ENCODE data around the gene HNRNPF.
"Not testable (repeated sequence)": the region's sequence is repeated elsewhere in the genome, so short reads cannot be mapped to it uniquely, and the experiment has no call there.

HNRNPF gene, protein sequence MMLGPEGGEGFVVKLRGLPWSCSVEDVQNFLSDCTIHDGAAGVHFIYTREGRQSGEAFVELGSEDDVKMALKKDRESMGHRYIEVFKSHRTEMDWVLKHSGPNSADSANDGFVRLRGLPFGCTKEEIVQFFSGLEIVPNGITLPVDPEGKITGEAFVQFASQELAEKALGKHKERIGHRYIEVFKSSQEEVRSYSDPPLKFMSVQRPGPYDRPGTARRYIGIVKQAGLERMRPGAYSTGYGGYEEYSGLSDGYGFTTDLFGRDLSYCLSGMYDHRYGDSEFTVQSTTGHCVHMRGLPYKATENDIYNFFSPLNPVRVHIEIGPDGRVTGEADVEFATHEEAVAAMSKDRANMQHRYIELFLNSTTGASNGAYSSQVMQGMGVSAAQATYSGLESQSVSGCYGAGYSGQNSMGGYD

DNA sequence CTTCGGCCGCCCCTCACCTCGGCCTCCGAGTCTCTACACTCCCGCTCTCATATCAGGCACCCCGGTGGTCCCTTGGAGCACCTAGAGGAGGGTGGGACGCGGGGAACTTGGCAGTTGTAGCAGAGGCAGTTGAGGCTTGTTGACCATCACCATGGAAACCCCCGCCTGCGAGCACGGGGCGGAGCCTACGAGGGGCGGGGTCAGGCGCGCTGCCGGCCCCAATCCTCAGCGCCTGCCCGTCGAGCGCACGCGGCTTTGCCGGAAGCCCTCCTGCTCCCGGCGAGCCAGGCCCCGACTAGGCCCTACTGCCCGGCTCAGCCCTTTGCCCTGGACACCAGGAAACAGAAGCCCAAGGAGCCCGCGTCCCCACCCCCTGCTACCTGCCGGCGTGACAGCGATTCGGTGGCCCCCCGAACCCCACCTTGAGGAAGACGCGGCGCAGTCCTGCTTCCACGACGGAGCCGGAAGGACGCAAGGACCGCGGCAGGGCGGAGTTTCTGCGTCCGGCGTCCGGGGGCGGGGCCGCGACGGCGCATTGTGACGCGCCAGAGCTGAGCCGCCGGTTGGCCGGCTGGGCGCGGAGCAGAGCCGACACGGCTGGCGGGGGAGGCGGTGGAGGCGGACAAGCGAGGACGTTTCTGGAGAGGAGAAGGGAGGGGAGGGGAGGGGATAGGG, at the start of gene HNRNPF:
TSS of gene HNRNPF (minus strand) at position 477 of the 675 bp plus-strand sequence. CDS start 21,302 bp downstream, outside the sequence.
- peak; percentile 93 for DNase-seq (ENCODE audit: low spot score)

DNA sequence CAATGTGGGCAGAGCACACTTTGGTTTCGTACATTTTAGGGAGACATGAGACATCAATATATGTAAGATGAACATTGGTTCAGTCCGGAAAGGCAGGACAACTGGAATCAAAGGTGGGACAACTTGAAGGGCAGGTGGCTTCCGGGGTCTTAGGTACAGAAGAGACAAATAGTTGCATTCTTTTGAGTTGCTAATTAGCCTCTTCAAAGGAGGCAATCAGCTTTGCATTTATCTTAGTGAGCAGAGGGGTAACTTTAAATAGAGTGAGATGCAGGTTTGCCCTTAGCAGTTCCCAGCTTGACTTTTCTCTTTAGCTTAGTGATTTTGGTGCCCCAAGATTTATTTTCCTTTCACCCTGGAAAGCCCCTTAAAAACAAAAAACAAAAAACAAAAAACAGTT, 49.2 kb upstream of the HNRNPF start:
- DNase-seq (ENCODE audit: low spot score): no peak

DNA sequence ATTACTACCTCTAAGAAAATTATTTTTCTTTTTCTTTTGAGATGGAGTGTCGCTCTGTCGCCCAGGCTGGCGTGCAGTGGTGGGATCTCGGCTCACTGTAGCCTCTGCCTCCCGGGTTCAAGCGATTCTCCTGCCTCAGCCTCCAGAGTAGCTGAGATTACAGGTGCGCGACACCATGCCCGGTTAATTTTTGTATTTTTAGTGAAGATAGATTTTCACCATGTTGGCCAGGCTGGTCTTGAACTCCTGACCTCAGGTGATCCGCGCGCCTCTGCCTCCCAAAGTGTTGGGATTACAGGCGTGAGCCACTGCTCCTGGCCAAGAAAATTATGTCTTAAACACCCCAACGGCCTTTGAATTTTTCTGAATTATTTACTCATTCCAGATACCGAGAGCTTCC, 47.6 kb upstream of the HNRNPF start:
- not testable (repeated sequence) for DNase-seq (ENCODE audit: low spot score)

DNA sequence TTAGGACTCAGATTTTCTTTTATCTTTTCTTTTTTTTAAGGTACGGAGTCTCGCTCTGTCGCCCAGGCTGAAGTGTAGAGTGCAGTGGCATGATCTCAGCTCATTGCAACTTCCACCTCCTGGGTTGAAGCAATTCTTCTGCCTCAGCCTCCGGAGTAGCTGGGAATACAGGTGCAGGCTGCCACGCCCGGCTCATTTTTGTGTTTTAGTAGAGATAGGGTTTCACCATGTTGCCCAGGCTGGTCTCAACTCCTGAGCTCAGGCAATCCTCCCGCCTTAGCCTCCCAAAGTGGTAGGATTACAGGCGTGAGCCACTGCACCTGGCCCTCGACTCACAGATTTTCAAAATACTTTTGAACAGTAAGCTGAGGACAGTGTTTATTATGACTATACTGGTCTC, 45.0 kb upstream of the HNRNPF start:
- not testable (repeated sequence) for DNase-seq (ENCODE audit: low spot score)

DNA sequence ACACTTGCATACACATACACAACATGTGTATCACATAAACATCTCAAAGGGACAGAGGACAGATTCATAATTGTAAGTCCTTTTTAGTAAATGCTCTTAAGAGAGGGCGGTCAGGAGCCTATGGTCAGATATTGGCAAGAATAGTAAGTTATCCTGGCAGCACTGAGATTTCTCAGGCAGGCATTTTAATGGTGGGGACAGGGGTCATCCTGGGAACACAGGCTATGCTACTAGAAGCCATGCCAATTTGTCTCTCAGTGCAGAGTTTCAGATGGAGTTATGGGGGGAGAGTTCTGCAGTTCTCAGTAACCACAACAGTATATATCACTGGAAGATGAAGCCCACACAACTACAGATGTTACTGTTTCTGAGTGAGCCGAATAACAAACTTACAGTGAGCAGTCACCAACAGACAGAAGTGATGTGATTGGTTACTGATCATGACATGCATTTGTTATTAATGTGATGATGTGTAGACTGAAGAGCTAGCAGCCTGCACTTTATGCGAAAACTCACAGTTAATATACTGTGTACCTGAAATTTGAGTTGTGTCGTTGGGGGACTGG, 44.4 kb upstream of the HNRNPF start:
- DNase-seq (ENCODE audit: low spot score): no peak

DNA sequence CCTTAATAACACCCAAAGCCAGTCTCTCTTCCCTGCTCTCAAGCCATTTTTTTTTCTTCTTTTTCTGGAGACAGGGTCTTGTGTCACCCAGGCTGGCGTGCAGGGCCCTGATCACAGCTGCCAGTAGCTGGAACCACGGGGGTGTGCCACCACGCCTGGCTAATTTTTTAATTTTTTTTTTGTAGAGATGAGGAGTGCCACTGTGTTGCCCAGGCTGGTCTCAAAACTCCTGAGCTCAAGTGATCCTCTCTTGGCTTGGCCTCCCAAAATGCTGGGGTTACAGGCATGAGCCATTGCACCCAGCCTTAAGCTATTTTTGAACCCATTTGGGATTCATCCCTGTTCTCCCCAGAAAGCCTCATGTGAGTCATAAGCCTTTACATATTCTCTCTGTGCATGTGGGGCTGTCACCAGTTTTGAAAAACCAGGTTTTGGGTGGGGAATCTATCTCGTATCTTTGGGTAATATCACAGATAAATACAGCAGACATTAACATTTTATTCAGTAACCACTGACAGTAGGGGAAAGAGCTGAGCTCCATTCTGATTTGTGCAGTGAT, 43.4 kb upstream of the HNRNPF start:
- no peak for DNase-seq (ENCODE audit: low spot score)

DNA sequence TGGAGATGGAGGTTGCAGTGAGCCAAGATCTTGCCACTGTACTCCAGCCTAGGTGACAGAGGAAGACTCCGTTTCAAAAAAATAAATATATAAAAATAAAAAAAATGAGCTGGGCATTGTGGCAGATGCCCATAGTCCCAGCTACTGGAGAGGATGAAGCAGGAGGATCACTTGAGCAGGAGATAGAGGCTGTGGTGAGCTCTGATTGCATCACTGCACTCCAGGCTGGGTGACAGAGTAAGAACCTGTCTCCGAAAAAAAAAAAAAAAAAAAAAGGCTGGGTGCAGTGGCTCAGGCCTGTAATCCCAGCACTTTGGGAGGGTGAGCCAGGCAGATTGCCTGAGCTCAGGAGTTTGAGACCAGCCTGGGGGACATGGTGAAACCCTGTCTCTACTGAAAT, 39.8 kb upstream of the HNRNPF start:
- no peak for DNase-seq (ENCODE audit: low spot score)

DNA sequence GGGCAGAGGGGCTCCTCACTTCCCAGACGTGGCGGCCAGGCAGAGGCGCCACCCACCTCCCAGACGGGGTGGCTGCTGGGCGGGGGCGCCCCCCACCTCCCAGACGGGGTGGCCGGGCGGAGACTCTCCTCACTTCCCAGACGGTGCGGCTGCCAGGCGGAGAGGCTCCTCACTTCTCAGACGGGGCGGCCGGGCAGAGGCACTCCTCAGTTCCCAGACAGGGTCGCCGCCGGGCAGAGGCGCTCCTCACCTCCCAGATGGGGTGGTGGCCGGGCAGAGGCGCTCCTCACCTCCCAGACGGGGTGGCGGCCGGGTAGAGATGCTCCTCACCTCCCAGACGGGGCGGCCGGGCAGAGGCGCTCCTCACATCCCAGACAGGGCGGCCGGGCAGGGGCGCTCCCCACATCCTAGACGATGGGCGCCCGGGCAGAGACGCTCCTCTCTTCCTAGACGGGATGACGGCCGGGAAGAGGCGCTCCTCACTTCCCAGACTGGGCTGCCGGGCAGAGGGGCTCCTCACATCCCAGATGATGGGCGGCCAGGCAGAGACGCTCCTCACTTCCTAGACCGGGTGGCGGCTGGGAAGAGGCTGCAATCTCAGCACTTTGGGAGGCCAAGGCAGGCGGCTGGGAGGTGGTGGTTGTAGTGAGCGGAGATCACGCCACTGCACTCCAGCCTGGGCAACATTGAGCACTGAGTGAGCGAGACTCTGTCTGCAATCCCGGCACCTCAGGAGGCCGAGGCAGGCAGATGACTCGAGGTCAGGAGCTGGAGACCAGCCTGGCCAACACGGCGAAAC, 37.4 kb upstream of the HNRNPF start:
- not testable (repeated sequence) for DNase-seq (ENCODE audit: low spot score)

DNA sequence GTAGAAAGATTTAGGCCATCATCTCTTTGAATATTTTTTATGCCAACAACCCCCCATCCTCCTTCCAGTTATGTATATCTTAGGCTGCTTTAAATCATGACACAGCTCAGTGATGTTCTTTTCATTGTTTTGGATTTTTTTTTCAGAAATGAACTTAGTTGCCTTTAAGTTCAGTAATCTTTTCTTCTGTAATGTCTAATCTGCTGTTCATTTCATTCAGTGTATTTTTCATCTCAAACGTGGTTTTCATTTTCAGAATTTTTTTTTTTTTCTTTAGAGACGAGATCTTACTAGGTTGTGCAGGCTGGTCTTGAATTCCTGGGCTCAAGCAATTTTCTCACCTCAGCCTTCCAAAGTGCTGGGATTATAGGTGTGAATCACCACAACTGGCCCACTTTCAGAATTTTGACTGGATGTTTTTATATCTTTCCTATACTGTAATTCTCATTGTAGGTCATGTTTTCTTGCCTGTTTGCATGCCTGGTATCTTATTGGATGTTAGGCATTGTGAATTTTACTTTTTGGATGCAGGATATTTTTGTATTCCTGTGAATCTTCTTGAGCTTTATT, 36.0 kb upstream of the HNRNPF start:
- no peak for DNase-seq (ENCODE audit: low spot score)

DNA sequence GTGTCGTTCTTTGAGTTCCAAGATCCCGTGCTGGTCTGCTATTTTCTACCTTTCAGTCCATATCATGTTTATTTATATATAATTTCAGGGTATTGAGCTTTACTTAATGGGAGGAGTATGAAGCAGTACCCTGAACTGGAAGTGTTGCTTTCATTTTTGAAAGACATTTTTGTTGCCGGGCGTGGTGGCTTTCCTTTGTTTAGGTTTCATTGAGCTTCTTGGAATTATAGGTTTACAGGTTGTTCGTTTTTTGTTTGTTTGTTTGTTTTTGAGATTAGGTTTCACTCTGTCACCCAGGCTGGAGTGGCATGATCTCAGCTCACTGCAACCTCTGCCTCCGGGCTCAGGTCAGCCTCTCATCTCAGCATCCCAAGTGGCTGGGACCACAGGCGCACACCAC, 35.3 kb upstream of the HNRNPF start:
- DNase-seq (ENCODE audit: low spot score): no peak

DNA sequence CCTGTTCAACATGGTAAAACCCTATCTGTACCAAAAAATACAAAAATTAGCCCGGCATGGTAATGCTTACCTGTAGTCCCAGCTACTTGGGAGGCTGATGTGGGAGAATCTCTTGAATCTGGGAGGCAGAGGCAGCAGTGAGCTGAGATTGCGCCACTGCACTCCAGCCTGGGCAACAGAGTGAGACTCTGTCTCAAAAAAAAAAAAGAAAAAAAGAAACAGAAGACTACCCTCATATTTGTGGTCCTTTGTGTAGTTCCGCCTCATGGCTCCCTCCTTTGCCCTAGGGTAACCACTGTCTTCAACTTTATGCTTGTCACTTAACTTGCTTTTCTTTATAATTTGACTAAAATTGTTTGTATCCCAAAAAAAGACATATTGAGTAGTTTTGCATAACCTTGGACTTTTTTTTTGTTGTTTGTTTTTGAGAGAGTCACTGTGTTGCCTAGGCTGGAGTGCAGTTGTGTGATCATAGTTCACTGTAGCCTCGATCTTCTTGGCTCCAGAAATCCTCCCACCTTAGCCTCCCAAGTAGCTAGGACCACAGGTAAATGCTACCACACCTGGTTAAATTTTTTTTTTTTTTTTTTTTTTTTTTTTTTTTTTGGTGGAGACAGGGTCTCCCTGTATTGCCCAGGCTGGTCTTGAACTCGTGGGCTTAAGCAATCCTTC, 31.6 kb upstream of the HNRNPF start:
- DNase-seq (ENCODE audit: low spot score): no peak

DNA sequence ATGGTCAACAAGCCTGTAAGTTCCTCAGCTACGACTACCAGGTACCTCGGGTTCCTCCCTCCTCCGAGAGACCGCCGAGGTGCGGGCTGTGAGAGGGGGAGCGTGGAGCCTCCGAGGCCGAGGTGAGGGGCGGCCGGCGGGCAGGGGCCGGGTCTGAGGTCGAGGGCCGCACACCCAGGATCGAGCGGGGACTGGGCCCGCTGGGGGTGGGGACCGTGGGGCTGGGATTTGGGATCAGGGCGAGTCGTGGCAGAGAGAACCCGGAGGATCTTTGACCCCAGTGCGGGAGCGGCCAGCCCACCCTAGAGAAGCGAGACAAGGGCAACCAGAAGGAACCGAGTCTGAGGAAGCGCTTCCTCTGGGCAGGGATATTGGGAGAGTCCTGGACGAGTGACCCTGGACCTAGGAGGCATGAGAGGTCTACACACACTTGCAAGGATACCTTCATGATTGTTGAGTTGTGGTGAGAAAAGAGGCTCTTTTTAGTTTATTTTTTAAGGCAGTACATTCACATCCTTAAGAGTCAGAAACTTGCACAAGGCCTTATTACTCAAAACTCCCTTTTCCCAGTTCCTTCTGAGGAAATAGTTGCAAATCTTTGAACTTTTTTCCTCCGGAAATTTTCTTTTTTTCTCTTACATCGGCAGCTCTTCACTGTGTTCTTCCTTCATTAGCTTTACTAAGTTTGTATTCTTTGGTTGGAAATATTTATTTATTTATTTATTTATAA, 28.3 kb upstream of the HNRNPF start:
- no peak for DNase-seq (ENCODE audit: low spot score)

DNA sequence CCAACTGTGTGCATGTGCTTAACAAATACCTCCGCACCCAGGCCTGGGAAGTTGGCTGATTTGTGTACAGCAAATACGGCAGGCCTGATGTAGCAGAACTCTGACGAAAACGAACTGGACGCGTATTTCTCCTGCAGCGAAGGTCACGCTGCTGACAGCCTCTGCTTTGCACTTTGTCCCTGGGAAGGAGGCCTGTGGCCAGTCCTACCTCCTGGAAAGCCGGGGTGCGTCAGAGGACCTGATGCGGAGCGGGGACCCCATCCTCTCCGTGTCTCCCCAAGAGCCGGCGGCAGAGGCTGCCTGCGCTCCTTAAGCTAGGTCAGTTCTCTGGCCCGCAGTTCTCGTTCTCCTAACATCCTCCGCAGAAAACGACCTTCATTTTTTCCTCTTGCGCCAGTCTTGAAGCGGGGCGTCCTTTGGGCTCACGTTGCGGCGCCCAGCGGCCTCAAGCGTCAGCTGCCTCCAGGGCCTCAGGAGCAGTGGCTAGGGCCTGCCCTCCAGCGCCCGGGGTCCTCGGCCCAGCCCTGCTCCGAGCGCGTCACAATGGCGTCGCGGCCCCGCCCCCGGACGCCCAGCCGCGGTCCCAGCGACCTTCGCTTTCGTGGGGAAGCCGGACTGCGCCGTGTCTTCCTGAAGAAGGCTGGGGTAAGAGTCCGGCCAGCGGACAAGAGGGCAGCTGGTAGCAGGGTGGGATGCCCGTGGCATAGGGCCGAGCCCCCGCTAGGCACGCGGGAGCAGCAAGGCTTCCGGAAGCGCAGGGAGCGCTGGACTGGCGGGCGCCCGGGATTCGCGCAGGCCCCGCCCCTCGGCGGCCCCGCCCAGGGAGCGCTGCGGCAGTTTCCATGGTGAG, 27.5 kb upstream of the HNRNPF start, which contains the start of gene ZNF487:
TSS of gene ZNF487 (plus strand) at position 821 of the 850 bp plus-strand sequence. CDS start 38,703 bp downstream, outside the sequence.
- DNase-seq (ENCODE audit: low spot score): peak; percentile 85

DNA sequence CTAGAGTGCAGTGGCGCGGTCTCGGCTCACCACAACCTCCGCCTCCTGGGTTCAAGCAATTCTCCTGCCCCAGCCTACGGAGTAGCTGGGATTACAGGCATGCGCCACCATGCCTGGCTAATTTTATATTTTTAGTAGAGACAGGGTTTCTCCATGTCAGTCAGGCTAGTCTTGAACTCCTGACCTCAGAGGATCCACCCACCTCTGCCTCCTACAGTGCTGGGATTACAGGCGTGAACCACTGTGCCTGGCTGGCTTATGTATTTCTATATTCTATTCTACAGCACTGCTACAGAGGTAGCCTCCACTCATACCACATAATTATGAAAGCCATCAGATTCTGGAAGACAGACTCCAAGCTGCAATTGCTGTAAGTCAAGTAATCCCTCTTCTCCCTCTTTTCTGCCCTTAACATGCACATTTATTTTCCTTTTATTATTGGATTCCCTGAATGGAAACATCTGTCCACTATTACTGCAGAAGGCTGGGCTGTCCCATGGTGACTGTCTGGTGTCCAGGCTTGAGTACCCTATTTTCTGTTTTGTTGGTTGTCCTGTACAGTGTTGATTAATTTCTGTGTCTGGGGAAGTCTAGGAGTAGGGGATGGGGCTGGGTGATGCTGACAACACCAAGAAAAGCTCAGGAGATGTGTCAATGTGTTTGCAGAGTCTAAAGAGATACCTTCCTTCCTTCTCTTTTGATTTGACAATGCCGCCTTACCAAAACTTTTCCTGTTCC, 22.1 kb upstream of the HNRNPF start:
- no peak for DNase-seq (ENCODE audit: low spot score)

DNA sequence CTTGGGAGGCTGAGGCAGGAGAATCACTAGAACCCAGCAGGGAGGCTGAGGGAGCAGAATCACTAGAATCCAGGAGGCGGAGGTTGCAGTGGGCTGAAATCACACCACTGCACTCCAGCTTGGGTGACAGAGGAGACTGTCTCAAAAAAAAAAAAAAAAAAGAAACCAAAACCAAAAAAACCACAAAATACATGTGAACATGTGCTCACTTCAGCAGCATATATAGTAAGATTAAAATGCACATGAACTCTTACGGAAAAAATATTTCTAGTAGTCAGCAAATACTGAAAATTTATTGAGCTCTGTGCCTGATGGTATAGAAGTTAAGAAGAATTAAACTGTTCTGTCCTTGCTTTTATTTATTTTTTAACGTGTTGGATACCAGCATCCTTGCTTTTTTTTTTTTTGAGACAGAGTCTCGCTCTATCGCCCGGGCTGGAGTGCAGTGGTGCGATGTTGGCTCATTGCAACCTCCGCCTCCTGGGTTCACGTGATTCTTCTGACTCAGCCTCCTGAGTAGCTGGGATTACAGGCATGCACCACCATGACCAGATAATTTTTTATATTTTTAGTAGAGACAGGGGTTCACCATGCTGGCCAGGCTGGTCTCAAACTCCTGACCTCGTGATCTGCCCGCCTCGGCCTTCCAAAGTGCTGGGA, 18.3 kb upstream of the HNRNPF start:
- DNase-seq (ENCODE audit: low spot score): peak; percentile 30

DNA sequence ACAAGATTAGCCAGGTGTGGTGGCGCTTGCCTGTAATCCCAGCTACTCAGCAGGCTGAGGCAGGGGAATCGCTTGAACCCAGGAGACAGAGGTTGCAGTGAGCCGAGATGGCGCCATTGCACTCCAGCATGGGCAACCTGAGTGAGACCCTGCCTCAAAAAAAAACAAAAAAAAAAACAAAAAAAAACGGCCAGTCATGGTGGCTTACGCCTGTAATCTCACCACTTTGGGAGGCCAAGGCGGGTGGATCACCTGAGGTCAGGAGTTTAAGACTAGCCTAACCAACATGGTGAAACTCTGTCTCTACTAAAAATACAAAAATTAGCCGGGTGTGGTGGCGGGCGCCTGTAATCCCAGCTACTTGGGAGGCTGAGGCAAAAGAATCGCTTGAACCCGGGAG, 17.5 kb upstream of the HNRNPF start:
- DNase-seq (ENCODE audit: low spot score): not testable (repeated sequence)

DNA sequence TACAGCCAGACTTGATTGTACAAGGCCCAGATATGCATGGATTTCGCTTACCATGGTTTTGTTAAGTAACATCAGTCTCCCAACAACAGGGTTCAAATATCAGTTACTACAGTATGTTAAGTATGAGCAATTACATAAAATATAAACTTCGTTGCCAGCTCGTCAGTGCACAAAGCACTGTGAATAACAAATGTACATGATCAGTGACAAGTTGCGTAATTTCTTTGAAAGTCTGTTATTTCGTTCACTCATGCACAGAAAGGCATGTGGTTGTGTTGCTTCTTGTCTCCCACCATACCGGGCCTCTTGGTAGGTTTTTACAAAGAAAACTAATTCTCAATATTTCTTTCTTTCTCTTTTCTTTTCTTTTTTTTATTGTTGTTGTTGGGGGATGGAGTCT, 15.4 kb upstream of the HNRNPF start:
- no peak for DNase-seq (ENCODE audit: low spot score)

DNA sequence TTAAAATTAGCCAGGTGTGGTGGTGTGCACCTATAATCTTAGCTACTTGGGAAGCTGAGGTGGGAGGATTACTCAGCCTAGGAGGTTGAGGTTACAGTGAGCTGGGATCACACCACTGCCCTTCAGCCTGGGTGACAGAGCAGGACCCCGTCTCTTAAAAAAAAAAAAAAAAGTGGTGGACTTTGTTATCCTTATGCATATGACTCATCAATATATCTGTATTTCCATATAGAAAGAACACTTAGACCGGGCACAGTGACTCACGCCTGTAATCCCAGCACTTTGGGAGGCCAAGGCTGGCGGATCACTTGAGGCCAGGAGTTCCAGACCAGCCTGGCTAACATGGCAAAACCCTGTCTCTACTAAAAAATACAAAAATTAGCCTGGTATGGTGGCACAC, 13.0 kb upstream of the HNRNPF start:
- DNase-seq (ENCODE audit: low spot score): not testable (repeated sequence)
